ENCODE data around the gene AP1AR.
"Not testable (repeated sequence)": the region's sequence is repeated elsewhere in the genome, so short reads cannot be mapped to it uniquely, and the experiment has no call there.

AP1AR gene

GRCh38 chr4:112280386-112281056, 48.9 kb downstream of the AP1AR start:
- DNase-seq, result no peak

GRCh38 chr4:112281895-112282398, 50.4 kb downstream of the AP1AR start:
- DNase-seq, result not testable (repeated sequence)

GRCh38 chr4:112282860-112283667, 51.5 kb downstream of the AP1AR start:
- no peak for DNase-seq

GRCh38 chr4:112284166-112284565, 52.6 kb downstream of the AP1AR start:
- peak; percentile 6 for DNase-seq

- peak; percentile 53 for DNase-seq
Observed at GRCh38 chr4:112284662-112285411, 53.2 kb downstream of the AP1AR start.

- DNase-seq, result no peak
Observed at GRCh38 chr4:112287258-112287989, 55.8 kb downstream of the AP1AR start.

- DNase-seq, result no peak
Observed at GRCh38 chr4:112288455-112288854, 56.9 kb downstream of the AP1AR start.

- DNase-seq, result no peak
Observed at GRCh38 chr4:112289407-112290253, 58.0 kb downstream of the AP1AR start.

GRCh38 chr4:112290341-112290740, 58.8 kb downstream of the AP1AR start:
- no peak for DNase-seq

GRCh38 chr4:112296949-112297880, 65.6 kb downstream of the AP1AR start, which contains the start of gene ALPK1:
Gene ALPK1 (plus strand): TSS chr4:112297369.
- DNase-seq, result peak; percentile 36

- DNase-seq, result no peak
Observed at GRCh38 chr4:112299721-112300120, 68.1 kb downstream of the AP1AR start.

GRCh38 chr4:112302320-112303274, 71.0 kb downstream of the AP1AR start:
- DNase-seq, result no peak

- DNase-seq, result not testable (repeated sequence)
Observed at GRCh38 chr4:112305477-112305876, 73.9 kb downstream of the AP1AR start.

GRCh38 chr4:112309263-112309791, 77.7 kb downstream of the AP1AR start:
- DNase-seq, result not testable (repeated sequence)

- no peak for DNase-seq
Observed at GRCh38 chr4:112311516-112311915, 79.9 kb downstream of the AP1AR start.

- DNase-seq, result no peak
Observed at GRCh38 chr4:112312610-112313239, 81.1 kb downstream of the AP1AR start.

- no peak for DNase-seq
Observed at GRCh38 chr4:112315446-112315845, 83.9 kb downstream of the AP1AR start.

- DNase-seq, result no peak
Observed at GRCh38 chr4:112316360-112316759, 84.8 kb downstream of the AP1AR start.

Measured in RPMI8226 (cell line).